Measurements from ENCODE around the gene ADGRD2.

Gene ADGRD2

GRCh38 chr9:124444166-124444565, 6.1 kb upstream of the ADGRD2 start:
- H3K27me3 Mint-ChIP-seq: peaks cover 55% of the 10 kb centered on the region
- H3K9me3 Mint-ChIP-seq: peaks cover 3% of the 10 kb centered on the region
- no peak for DNase-seq
- H3K36me3 Mint-ChIP-seq (ENCODE audit: low read depth): no peaks in the 10 kb centered on the region
- H3K4me1 Mint-ChIP-seq (ENCODE audit: low read depth): no peaks in the 10 kb centered on the region
- no peak overlapping the region for H3K4me3 Mint-ChIP-seq
- H3K27ac Mint-ChIP-seq: no peak overlapping the region

DNA sequence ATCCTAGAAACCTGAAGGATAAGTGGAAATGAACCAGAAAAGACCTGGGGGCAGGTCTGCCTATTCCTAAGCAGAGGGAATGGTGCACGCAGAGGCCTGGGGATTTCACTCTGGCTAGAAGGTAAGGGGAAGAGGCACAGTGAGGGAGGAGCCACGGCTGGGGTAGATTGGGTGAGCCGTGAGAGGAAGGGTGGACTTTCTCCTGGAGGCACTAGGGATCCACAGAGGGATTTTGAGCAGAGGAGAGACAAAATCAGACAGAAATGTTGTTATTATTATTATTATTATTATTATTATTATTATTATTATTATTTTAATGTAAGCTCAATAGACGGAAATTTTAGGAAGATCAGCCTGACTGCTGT, 3.0 kb upstream of the ADGRD2 start:
- no peak for DNase-seq
- Mint-ChIP-seq H3K27ac (no peak overlapping the region), H3K9me3 (peaks cover under 1% of the 10 kb centered on the region), H3K36me3 (ENCODE audit: low read depth) (no peaks in the 10 kb centered on the region), H3K4me1 (ENCODE audit: low read depth) (peaks cover 4% of the 10 kb centered on the region), H3K4me3 (no peak overlapping the region), H3K27me3 (peaks cover 55% of the 10 kb centered on the region)

- H3K4me3 Mint-ChIP-seq: no peak overlapping the region
- DNase-seq: no peak
- H3K27ac Mint-ChIP-seq: no peak overlapping the region
- H3K9me3 Mint-ChIP-seq: no peaks in the 10 kb centered on the region
- peaks cover 4% of the 10 kb centered on the region for H3K4me1 Mint-ChIP-seq (ENCODE audit: low read depth)
- peaks cover 55% of the 10 kb centered on the region for H3K27me3 Mint-ChIP-seq
- H3K36me3 Mint-ChIP-seq (ENCODE audit: low read depth): no peaks in the 10 kb centered on the region
Measured at GRCh38 chr9:124448019-124448418, 2.2 kb upstream of the ADGRD2 start.

DNA sequence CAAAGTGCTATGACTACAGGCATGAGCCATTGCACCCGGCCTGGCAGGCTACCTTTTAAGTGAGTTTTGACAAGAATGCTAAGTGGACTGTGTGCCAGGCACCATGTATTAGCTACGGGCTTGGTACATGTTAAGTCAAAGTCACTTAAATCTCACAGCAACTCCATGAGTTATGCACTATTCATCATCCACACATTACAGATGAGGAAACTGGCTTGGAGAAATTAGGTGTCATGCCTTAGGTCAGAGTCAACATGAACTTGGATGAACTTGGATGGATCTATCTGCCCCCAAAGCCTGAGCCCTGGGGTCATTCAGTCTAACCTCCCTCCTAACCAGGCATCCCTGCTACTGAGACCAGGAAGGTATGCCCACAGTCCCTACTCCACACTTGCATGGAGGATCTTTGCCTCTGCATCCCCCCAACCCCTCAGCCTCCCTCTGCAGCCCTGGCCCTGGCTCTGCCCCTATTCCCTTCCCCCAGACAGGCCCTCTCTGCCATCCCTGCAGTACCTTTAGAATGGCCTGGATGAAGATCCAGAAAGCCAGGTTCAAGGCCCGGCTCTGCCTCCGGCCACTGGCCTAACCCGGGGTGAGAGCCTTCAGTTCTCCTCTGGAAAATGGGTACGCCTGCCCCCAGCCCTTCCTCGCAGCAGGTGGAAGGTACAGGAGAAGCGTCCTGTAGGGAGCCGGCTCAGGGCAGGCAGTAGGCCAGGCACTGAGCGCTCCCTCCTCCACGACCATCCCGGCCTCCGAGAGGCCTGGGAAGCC, 685 bp upstream of the ADGRD2 start:
- peaks cover 4% of the 10 kb centered on the region for H3K4me1 Mint-ChIP-seq (ENCODE audit: low read depth)
- peaks cover 54% of the 10 kb centered on the region for H3K27me3 Mint-ChIP-seq
- DNase-seq: no peak
- no peak overlapping the region for H3K4me3 Mint-ChIP-seq
- H3K36me3 Mint-ChIP-seq (ENCODE audit: low read depth): no peaks in the 10 kb centered on the region
- H3K27ac Mint-ChIP-seq: no peak overlapping the region
- H3K9me3 Mint-ChIP-seq: no peaks in the 10 kb centered on the region

DNA sequence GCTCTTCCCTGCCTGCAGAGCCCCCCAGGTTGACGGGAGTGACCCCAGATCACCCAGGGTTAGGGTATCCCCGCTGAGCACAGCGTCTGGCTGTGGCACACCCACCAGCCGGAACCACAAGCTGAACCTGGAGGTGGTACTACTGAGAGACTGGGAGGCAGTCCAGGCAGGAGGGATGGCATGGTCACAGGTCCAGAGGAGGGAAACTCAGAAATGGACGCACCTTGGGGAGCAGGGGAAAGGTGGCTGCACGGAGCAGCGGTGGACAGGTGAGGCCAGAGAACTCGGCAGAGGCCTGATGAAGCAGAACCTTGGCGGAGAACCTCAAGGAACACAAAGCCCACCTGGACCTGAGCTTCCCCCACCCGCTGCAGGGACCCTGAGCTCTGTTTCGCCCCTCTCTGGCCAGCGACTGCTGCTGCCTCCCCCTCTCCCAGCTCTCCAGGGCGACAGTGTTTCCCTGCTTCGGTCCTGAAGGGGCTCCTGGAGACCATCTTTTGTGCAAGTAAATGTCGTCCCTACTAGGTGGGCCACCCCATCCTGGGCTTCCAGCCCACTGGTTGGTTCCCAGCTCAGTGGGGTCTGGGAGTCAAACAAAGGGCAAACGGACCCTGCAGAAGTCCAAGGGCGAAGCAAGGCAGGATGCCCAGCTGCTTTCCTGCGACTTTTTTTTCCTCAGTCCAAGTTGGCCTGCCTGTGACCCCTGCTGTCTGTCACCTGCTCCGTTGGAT, 845 bp downstream of the ADGRD2 start:
- no peaks in the 10 kb centered on the region for H3K36me3 Mint-ChIP-seq (ENCODE audit: low read depth)
- H3K4me1 Mint-ChIP-seq (ENCODE audit: low read depth): peaks cover 4% of the 10 kb centered on the region
- DNase-seq: no peak
- H3K9me3 Mint-ChIP-seq: no peaks in the 10 kb centered on the region
- no peak overlapping the region for H3K4me3 Mint-ChIP-seq
- peaks cover 54% of the 10 kb centered on the region for H3K27me3 Mint-ChIP-seq
- H3K27ac Mint-ChIP-seq: no peak overlapping the region

DNA sequence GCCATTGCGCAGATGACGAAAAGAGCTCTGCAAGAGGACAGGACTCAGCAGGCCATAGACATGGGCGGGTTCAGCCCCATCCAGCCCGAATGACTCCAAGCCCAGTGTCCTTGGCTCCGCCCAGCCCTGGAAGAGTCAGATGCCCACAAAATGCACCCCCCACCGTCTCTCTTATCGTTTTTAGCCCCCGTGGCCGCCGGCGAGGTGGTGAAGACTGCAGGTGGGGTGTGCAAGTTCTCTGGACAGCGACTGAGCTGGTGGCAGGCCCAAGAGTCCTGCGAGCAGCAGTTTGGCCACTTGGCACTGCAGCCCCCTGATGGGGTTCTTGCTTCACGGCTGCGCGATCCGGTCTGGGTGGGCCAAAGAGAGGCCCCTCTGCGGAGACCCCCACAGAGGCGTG, 2.1 kb downstream of the ADGRD2 start:
- DNase-seq: no peak
- Mint-ChIP-seq H3K27me3 (peaks cover 46% of the 10 kb centered on the region), H3K4me3 (no peak overlapping the region), H3K9me3 (no peaks in the 10 kb centered on the region), H3K36me3 (ENCODE audit: low read depth) (no peaks in the 10 kb centered on the region), H3K4me1 (ENCODE audit: low read depth) (peaks cover 4% of the 10 kb centered on the region), H3K27ac (no peak overlapping the region)

DNA sequence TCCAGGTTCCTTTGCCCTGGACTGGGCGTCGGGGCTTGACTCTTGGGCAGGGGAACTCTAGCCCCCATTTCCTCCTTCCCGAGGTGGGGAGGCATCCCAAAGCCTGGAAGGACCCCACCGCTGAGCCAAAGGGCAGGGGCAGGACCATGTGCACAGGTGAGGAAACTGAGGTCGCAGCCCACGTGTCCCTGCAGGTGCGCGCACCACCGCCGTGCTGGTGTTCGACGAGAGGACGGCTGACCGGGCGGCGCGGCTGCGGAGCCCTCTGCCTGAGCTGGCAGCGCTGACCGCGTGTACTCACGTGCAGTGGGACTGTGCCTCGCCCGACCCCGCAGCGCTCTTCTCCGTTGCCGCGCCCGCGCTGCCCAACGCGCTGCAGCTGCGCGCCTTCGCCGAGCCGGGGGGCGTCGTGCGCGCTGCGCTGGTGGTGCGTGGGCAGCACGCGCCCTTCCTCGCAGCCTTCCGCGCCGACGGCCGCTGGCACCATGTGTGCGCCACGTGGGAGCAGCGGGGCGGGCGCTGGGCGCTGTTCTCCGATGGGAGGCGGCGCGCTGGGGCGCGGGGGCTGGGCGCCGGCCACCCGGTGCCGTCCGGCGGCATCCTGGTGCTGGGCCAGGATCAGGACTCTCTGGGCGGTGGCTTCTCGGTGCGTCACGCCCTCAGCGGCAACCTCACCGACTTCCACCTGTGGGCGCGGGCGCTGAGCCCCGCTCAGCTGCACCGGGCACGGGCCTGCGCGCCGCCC, 2.8 kb downstream of the ADGRD2 start:
- H3K4me1 Mint-ChIP-seq (ENCODE audit: low read depth): peaks cover 4% of the 10 kb centered on the region
- H3K9me3 Mint-ChIP-seq: no peaks in the 10 kb centered on the region
- peaks cover 46% of the 10 kb centered on the region for H3K27me3 Mint-ChIP-seq
- no peak overlapping the region for H3K27ac Mint-ChIP-seq
- no peaks in the 10 kb centered on the region for H3K36me3 Mint-ChIP-seq (ENCODE audit: low read depth)
- DNase-seq: no peak
- no peak overlapping the region for H3K4me3 Mint-ChIP-seq

DNA sequence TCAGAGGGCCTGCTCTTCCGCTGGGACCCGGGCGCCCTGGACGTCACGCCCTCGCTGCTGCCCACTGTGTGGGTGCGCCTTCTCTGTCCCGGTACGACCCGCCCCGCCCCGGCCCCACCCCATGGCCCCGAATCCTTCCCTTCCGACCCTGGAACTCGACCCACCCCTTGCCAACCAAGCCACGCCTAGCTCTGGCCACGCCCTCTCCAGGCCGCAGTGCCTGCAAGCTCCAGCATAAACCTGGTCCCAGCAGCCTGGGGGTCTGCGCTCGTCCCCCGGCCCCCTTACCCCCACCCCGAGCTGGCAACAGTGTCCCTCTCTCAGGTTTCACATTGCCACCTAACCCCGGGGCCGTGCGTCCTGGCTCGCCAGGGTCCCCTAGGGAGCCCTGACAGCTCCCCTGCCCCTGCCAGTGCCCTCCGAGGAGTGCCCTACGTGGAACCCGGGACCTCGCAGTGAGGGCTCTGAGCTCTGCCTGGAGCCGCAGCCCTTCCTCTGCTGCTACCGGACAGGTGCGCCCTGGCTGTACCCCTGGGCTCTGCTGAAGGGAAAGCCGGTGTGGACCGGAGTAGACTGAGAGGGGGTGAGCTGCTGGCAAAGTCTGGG, 3.4 kb downstream of the ADGRD2 start:
- Mint-ChIP-seq H3K4me3 (no peak overlapping the region), H3K27ac (no peak overlapping the region), H3K4me1 (ENCODE audit: low read depth) (peaks cover 4% of the 10 kb centered on the region), H3K9me3 (no peaks in the 10 kb centered on the region), H3K27me3 (peaks cover 41% of the 10 kb centered on the region), H3K36me3 (ENCODE audit: low read depth) (no peaks in the 10 kb centered on the region)
- peak; percentile 39 for DNase-seq

GRCh38 chr9:124454296-124454695, 4.0 kb downstream of the ADGRD2 start:
- Mint-ChIP-seq H3K27me3 (peaks cover 38% of the 10 kb centered on the region), H3K36me3 (ENCODE audit: low read depth) (no peaks in the 10 kb centered on the region), H3K27ac (no peak overlapping the region), H3K9me3 (no peaks in the 10 kb centered on the region), H3K4me3 (no peak overlapping the region), H3K4me1 (ENCODE audit: low read depth) (peaks cover 4% of the 10 kb centered on the region)
- no peak for DNase-seq

DNA sequence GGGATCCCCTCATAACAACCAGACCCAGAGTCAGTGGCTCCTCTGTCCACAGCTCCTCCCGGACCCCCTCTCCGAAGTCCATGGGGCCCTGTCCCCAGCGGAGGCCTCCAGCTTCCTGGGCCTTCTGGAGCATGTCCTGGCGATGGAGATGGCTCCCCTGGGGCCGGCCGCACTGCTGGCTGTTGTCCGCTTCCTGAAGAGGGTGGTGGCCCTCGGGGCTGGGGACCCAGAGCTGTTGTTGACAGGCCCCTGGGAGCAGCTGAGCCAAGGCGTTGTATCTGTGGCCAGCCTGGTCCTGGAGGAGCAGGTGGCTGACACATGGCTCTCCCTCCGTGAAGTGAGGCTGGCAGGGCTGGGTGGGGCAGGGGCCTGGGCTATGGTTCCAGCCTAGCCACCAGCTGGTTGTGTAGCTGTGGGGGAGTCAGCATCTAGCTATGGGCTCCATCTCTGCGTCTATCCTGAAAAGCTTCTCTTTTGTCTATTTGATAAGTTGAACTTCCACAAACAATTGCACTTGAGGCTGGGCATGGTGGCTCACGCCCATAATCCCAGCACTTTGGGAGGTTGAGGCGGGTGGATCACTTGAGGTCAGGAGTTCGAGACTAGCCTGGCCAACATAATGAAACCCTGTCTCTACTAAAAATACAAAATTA, 4.7 kb downstream of the ADGRD2 start:
- H3K36me3 Mint-ChIP-seq (ENCODE audit: low read depth): no peaks in the 10 kb centered on the region
- no peak for DNase-seq
- H3K27me3 Mint-ChIP-seq: peaks cover 31% of the 10 kb centered on the region
- no peaks in the 10 kb centered on the region for H3K9me3 Mint-ChIP-seq
- H3K4me3 Mint-ChIP-seq: no peak overlapping the region
- no peak overlapping the region for H3K27ac Mint-ChIP-seq
- H3K4me1 Mint-ChIP-seq (ENCODE audit: low read depth): peaks cover 4% of the 10 kb centered on the region

DNA sequence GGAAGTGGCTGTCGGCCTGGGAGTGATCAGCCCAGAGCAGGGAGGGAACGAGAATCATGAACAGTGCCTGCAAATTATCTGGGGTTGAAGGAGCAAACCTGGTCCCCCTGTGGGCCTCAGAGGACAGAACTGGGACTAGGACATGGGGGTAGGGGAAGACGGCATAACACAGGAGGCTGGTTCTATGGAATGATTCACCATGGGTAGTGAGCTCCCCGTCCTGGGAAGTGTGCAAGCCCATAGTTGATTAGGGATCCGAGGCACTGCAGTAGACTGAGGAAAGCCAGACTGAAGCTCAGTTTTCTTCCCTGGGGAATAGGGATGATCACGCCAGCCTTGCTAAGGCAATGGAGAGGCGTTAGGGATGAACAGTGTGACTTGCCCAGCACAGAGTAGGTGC, 5.6 kb downstream of the ADGRD2 start:
- peaks cover 24% of the 10 kb centered on the region for H3K27me3 Mint-ChIP-seq
- no peaks in the 10 kb centered on the region for H3K4me1 Mint-ChIP-seq (ENCODE audit: low read depth)
- H3K27ac Mint-ChIP-seq: no peak overlapping the region
- no peak for DNase-seq
- H3K9me3 Mint-ChIP-seq: no peaks in the 10 kb centered on the region
- no peaks in the 10 kb centered on the region for H3K36me3 Mint-ChIP-seq (ENCODE audit: low read depth)
- no peak overlapping the region for H3K4me3 Mint-ChIP-seq

DNA sequence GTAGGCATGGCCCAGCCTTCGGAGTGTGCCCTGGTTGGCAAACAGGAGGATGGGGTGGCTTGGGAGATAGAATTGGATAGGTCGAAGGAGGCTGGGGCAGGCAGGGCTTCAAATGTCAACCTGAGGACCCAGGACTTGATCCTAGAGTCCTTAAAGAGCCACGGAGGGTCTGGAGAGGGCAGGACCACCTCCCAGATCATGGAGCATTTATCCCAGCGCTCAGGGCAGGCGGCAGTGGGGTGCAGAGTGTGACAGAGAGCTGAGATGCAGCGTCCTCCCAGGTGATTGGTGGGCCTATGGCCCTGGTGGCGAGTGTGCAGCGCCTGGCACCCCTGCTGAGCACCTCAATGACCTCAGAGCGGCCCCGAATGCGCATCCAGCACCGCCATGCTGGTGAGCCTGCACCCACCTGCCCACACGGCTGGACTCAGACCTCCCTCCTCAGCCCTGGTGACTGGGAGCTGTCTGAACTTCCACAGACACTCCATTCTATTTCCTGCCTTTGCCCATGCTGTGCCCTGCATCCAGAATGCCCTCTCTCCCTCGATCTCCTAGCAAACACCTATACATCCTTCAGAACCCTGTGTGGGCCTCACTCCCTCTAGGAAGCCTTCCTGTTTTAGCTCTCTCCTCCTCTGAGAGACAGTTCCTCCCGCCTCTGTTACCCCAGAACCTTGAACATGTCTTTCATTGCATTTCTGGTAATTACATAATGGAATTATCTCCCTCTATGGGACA, 6.3 kb downstream of the ADGRD2 start:
- no peak overlapping the region for H3K27ac Mint-ChIP-seq
- H3K27me3 Mint-ChIP-seq: peaks cover 18% of the 10 kb centered on the region
- peaks cover 2% of the 10 kb centered on the region for H3K9me3 Mint-ChIP-seq
- H3K4me1 Mint-ChIP-seq (ENCODE audit: low read depth): no peaks in the 10 kb centered on the region
- no peak overlapping the region for H3K4me3 Mint-ChIP-seq
- no peaks in the 10 kb centered on the region for H3K36me3 Mint-ChIP-seq (ENCODE audit: low read depth)
- no peak for DNase-seq

GRCh38 chr9:124457079-124457886, 7.0 kb downstream of the ADGRD2 start:
- no peaks in the 10 kb centered on the region for H3K4me1 Mint-ChIP-seq (ENCODE audit: low read depth)
- H3K27ac Mint-ChIP-seq: no peak overlapping the region
- peaks cover 2% of the 10 kb centered on the region for H3K9me3 Mint-ChIP-seq
- DNase-seq: no peak
- no peaks in the 10 kb centered on the region for H3K36me3 Mint-ChIP-seq (ENCODE audit: low read depth)
- no peak overlapping the region for H3K4me3 Mint-ChIP-seq
- H3K27me3 Mint-ChIP-seq: peaks cover 11% of the 10 kb centered on the region
